ENCODE measurements around the gene DPEP3.
"Not testable (repeated sequence)": the region's sequence is repeated elsewhere in the genome, so short reads cannot be mapped to it uniquely, and the experiment has no call there.

Gene DPEP3, protein sequence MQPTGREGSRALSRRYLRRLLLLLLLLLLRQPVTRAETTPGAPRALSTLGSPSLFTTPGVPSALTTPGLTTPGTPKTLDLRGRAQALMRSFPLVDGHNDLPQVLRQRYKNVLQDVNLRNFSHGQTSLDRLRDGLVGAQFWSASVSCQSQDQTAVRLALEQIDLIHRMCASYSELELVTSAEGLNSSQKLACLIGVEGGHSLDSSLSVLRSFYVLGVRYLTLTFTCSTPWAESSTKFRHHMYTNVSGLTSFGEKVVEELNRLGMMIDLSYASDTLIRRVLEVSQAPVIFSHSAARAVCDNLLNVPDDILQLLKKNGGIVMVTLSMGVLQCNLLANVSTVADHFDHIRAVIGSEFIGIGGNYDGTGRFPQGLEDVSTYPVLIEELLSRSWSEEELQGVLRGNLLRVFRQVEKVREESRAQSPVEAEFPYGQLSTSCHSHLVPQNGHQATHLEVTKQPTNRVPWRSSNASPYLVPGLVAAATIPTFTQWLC

DNA sequence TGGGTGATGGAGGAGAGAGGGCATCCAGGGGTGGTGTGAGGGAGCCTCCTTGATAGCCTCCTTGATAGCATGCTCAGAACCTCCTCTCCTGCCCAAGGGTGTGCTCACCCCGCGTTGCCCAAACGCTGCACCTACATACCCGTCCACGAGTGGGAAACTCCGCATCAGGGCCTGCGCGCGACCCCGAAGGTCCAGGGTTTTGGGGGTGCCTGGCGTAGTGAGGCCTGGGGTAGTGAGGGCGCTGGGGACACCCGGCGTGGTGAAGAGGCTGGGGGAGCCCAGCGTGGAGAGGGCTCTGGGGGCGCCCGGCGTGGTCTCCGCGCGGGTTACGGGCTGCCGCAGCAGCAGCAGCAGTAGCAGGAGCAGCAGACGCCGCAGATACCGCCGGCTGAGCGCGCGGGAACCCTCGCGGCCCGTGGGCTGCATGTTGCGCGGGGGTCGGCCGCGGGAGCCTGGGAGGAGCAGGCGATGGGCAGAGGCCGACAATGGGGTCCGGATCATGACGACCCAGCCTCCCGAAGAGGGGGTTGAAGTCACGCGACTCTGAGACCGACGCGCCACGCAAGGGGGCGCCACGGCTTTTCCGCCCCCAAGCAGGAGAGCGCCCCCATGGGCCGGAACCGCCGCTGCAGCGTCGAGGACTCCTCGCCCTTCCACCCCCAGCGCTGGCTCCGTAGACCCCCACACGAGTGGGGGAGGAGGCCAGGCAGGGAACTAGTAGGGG lies at the start of gene DPEP3:
TSS of gene DPEP3 (minus strand) at position 545 of the 724 bp plus-strand sequence. CDS start at position 426, 119 bp downstream.
- no peak for DNase-seq (ENCODE audit: low read depth in 3 of 3)

DNA sequence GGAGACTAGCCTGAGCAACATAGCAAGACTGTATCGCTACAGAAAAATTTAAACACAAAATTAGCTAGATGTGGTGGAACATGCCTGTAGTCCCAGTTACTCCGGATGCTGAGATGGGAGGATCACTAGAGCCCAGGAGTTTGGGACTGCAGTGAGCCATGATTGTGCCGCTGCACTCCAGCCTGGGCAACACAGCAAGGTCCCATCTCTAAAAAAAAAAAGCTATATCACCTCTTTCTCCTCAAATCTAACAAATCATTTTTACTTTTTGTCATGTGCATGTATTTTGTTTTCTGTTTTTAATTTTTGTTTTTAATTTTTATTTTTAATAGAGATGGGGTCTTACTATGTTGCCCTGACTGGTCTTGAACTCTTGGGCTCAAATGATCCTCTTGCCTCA lies 48.7 kb upstream of the DPEP3 start:
- no peak for DNase-seq (ENCODE audit: low read depth in 3 of 3)

DNA sequence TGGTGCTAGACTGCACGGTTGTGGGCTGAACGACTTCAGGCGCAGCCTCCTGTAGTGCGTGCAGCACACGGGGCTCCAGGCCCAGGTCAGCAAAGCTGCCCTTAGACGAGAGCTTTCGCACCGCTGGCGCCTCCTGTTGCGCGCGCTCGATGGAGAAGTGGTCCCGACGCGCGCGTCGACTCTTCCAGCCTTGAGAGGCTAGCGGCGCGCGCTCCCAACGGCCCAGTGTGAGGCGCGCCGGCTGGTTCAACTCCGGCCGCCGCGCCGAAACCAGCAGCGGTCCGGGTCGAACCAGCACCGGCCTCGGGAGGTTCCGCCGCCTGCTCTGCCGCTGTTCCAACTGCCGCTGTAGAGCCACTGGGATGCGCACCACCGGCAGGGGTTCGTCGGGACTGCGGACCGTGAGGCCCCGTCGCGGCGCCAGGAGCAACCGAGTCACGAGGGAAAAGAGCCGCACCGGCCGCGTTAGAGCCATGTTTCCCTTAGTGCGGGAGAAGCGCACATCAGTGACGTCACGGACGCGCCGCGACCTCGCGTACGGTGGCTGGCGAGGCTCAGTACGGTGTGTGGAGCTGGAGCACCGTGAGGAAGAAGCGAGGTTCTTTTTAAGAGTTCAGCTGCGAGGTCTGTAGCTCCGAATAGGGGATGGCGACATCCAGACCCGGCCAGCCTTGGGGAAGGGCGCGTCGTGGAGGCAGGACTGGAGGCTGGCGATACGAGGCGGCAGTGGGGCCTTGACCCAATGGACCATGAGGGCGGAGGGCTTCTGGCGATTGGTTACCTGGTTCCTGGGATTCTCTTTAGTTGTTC lies 42.6 kb upstream of the DPEP3 start, which contains the start of the genes DDX28 and DUS2:
TSS of gene DDX28 (minus strand) at position 505 of the 810 bp plus-strand sequence. CDS start at position 475, 30 bp downstream.
TSS of gene DUS2 (plus strand) at position 557 of the 810 bp plus-strand sequence. CDS start 14,740 bp downstream, outside the sequence.
- DNase-seq (ENCODE audit: low read depth in 3 of 3) = peak; percentile 88 to 93 (median 89)

DNA sequence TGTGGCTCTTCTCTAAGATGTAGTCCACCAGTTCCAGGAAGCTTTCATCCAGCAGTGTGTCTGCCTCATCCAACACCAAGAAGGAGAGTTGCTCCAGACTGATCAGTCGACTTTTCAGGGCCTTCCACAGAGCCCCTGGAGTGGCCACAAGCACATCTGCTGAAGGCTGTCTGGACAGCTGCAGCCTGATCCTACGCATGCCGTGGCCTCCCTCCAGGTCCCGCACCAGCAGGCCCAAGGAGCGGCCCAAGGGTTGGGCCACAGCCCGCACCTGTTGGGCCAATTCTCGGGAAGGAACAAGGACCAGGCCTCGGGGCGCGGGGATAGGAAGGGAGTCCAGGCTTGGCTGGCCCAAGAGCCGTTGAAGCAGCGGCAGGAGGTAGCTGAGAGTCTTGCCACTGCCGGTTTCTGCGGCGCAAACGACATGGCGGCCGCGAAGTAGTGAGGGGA lies 42.0 kb upstream of the DPEP3 start:
- no peak for DNase-seq (ENCODE audit: low read depth in 3 of 3)

DNA sequence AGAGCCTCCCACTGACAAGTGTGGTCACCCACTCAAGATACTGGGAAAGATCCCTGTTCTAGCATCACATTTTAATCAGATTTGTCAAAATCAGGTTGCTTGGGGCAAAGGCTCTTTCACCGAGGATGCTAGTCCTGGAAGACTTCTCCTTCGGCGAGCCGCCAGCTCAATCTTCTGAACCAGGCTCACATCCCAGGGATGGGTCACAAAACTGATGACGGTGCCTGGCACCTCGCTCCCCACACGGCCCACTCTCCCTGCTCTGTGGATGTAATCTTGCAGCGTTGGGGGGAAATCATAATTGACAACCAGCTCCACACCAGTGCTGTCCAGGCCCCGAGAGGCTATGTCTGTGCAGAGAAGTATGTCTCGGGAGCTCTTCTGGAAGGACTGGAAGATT lies 41.2 kb upstream of the DPEP3 start:
- DNase-seq (ENCODE audit: low read depth in 3 of 3) = no peak

DNA sequence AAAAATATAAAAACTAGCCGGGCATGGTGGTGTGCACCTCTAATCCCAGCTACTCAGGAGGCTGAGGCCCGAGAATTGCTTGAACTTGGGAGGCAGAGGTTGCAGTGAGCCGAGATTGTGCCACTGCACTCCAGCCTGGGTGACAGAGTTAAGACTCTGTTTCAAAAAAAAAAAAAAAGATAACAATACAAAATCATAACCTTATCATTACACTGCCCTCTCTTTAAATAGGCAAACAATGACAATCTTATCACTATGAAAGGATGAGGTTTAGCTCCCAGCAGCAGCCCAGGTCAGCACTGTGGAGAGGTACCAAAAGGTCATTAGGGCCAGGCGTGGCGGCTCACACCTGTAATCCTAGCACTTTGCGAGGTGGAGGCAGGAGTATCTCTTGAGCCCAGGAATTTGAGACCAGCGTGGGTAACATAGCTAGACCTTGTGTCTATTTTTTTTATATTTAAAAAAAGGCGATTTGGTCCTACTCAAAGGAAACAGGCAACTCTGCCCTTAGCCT lies 38.9 kb upstream of the DPEP3 start:
- DNase-seq (ENCODE audit: low read depth in 3 of 3) = no peak

DNA sequence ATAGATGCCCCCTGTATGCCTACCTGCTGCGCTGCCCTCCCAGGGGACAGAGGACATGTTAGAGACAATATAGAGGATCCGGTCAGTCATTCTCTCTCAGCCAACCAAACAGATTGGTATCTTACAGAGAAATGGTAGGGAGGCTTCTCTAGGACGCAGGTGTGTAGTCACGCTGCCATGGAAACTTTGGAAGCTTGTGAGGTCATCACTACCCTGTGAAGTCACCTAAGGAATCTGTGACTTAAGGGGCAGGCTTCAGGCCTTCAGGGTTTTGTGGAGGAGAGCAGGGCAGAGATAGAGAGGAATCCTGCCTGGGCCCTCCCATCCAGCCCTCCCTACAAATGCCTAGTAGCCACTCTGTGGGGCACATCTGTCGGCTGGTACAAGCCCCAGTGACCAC lies 35.4 kb upstream of the DPEP3 start, which contains the start of gene DPEP2NB:
TSS of gene DPEP2NB (minus strand) at position 231 of the 400 bp plus-strand sequence. CDS start at position 90, 141 bp downstream.
- DNase-seq (ENCODE audit: low read depth in 3 of 3) = no peak

DNA sequence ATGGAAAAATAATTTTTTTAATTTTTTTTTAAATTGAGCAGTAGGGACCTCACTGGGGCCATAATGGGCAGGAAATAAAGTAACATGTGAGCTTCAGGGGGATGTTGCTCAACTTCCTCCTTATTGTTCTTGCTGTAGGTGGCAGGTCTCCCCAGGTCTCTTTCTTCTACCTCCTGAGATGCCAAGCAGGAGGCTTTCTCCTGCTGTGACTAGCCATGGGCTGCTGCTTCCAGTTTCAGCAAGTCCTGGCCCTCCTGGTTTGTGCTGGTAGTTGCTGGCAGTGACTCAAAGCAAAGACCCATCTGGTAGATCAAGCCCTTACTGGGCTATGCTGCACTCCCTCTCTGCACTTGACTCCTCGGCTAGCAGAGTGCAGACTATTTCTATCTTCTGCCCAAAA lies 33.1 kb upstream of the DPEP3 start:
- no peak for DNase-seq (ENCODE audit: low read depth in 3 of 3)

DNA sequence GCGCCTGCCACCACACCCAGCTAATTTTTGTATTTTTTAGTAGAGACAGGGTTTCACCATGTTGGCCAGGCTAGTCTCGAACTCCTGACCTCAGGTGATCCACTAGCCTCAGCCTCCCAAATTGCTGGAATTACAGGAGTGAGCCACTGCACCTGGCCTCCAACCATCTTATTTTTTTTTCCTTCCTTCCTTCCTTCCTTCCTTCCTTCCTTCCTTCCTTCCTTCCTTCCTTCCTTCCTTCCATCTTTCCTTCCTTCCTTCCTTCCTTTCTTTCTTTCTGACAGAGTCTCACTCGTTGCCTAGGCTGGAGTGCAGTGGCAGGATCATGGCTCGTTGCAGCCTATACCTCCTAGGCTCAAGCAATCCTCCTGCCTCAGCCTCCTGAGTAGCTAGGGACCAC lies 29.6 kb upstream of the DPEP3 start:
- not testable (repeated sequence) for DNase-seq (ENCODE audit: low read depth in 3 of 3)

DNA sequence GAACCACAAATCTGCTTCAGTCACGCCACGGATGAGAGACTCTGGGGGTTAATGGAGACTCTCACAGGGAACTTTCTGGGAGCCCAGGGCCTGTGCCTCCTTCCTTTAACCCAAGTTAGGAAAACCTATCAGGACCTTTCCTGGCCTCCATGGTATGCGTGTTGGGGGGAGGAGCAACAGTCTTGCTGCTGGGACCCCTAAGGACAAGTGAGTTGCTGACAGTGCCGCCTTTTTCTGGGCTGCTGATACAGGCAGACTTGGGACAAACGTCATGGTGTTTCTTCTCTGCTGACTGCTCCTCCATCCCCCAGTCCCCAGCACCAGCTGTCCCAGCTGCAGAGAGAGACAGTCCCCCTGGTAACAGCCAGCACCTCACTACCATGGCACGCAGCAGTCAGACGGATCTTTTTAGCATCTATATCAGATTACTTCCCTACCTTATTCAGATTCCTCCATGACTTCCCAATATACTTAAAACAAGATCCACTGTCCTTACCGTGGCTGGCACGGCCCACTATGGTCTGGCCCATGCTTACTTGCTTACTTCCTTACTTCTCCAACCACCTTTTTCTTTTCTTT lies 28.9 kb upstream of the DPEP3 start:
- no peak for DNase-seq (ENCODE audit: low read depth in 3 of 3)

DNA sequence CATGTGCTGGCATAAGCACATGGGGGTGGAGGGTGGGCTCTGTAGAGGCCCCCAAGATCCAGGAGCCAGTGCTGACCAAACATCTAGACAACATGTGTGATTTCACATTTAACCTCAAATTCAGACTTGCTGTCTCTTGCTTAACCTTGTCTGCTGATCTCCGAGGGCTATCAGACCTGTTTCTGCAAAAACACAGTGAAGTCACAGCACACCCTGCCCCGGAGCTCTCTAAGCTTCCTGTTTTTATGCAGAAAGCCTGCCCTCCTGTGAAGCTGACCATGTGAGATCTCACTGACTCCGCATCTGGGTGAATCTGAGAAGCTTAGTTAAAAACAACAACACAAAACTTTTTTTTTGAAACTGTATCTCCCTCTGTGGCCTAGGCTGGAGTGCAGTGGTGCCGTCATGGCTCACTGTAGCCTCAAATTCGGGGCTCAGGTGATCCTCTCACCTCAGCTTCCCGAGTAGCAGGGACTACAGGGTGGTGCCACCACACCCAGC lies 25.5 kb upstream of the DPEP3 start:
- no peak for DNase-seq (ENCODE audit: low read depth in 3 of 3)

DNA sequence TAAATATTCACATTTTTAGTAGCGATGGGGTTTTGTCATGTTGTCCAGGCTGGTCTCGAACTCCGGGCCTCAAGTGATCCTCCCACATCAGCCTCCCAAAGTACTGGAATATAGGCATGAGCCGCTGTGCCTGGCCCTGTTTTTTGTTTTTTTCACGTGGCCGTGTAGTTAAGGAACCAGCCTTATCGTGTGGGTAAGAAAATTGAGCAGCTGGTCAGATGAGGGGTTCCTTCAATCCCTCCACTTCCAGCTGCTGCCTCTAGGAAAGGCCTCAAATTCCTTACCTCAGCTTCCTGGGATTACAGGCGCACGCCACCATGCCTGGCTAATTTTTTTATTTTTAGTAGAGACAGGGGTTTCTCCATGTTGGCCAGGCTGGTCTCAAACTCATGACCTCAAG lies 24.9 kb upstream of the DPEP3 start:
- no peak for DNase-seq (ENCODE audit: low read depth in 3 of 3)

DNA sequence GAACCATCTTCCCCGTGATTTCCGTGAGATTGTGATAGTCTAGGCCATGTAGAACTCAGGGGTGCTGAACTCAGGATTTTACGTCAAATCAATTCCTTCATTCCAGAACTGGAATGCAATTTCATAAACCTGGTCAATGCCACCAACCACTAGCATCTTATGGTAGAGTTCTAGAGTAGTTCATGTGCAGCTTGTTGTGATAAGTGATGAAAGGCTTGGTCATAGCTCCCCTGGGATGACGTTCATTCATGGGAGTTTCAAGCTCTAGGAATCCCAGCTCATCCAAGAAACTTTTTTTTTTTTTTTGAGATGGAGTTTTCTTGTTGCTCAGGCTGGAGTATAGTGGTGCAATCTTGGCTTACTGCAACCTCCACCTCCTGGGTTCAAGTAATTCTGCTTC lies 22.7 kb upstream of the DPEP3 start:
- DNase-seq (ENCODE audit: low read depth in 3 of 3) = no peak

DNA sequence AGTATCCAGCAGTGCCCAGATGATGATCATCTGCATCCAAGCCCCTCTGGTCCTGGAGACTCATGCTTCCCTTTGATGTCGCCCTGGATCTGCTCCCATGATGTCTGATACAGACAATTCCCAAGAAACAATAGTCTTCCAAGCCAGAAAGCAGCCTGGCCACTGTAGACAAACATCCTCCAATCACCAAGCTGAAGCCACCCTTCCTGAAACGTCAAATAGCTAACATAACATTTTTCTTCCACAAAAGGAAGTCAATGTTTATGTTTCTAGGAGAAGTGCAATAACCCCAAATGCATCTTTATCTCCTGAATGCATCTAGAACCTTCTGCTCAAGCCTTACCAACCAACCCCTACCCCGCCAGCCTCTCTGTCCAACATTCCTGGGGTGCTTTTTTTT lies 20.2 kb upstream of the DPEP3 start:
- DNase-seq (ENCODE audit: low read depth in 3 of 3) = no peak

DNA sequence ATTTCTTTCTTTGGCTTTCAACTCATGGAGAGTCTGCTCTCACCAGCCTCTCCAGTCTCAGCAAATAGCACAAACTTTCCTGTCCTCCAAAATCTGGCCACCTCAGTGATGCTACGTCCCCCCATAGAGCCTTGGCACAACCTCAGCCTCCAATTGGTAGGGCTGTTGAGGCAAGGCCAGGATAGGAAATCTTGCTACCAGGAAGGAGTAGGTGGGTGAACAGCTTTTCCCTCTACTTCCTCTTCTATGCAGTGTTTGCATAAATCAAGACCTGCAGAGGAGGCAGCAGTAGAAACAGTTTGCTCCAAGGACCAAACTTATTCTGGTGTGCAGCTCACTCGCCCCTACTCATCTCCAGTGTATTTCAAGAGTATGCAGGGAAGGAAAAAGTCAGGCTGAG lies 19.7 kb upstream of the DPEP3 start:
- DNase-seq (ENCODE audit: low read depth in 3 of 3) = no peak

DNA sequence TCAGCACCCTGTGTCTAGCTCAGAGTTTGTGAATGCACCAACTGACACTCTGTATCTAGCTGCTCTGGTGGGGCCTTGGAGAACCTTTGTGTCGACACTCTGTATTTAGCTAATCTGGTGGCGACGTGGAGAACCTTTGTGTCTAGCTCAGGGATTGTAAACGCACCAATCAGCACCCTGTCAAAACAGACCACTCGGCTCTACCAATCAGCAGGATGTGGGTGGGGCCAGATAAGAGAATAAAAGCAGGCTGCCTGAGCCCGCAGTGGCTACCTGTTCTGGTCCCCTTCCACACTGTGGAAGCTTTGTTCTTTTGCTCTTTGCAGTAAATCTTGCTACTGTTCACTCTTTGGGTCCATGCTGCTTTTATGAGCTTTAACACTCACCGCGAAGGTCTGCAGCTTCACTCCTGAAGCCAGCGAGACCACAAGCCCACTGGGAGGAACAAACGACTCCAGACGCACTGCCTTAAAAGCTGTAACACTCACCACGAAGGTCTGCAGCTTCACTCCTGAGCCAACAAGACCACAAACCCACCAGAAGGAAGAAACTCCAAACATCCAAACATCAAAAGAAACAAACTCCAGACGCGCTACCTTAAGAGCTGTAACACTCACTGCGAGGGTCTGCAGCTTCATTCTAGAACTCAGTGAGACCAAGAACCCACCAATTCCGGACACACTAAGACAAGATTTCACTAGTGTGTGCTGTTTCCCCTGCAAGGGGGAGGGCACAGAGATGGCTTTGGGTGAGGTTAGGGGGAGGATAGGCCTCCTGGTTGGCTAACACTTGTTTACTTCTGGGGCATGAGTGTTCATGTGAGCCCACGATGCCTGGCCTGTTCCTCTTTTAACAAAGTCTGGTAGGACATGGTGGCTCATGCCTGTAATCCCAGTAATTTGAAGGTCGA lies 18.7 kb upstream of the DPEP3 start, which contains the start of gene DPEP2:
TSS of gene DPEP2 (minus strand) at position 706 of the 910 bp plus-strand sequence. CDS start 6,272 bp downstream, outside the sequence.
- DNase-seq (ENCODE audit: low read depth in 3 of 3) = peak in 1 of 3 donors; percentile 36

DNA sequence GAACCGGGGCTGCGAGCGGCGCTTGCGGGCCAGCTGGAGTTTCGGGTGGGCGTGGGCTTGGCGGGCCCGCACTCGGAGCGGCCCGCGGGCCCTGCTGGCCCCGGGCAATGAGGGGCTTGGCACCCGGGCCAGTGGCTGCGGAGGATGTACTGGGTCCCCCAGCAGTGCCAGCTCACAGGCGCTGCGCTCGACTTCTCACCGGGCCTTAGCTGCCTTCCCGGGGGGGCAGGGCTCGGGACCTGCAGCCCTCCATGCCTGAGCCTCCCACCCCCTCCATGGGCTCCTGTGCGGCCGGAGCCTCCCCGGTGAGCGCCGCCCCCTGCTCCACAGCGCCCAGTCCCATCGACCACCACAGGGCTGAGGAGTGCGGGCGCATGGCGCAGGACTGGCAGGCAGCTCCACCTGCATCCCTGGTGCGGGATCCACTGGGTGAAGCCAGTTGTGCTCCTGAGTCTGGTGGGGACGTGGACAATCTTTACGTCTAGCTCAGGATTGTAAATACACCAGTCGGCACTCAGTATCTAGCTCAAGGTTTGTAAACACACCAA lies 18.0 kb upstream of the DPEP3 start:
- not testable (repeated sequence) for DNase-seq (ENCODE audit: low read depth in 3 of 3)

DNA sequence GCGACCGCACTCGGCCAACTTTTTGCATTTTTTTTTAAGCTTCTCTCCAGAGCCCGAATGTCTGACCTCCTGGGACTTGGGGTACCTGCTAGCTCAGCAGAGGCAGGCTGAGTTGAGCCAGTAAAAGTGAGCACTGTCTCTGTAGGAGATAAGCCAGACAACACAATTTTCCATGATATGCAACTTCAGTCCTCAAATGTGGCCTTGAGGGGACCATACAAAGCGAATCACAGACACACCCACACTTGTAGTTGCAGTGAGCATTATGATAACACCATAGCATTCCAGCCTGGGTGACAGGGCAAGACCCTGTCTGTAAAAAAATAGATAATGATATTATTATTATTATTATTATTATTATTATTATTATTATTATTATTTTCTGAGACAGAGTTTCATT lies 16.4 kb upstream of the DPEP3 start:
- no peak for DNase-seq (ENCODE audit: low read depth in 3 of 3)

DNA sequence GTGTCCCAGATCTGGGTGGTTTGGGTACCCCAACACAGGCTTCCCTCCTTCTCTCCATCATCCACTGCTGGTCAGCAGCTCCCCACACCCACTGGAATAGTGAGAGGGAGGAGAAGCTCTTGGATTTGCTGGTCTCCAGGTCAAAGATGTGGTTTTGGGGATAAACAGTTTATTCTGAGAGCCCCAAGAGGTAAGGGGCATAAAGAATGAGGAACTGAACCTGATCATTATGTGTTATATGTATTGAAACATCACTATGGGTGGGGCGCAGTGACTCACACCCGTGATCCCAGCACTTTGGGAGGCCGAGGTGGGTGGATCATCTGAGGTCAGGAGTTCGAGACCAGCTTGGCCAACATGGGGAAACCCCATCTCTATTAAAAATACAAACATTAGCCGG lies 15.1 kb upstream of the DPEP3 start:
- no peak for DNase-seq (ENCODE audit: low read depth in 3 of 3)

Measured in stimulated activated CD4-positive, alpha-beta T cell treated with anti-CD3 and anti-CD28 coated beads, TNF-alpha, amount 100 ng/mL, for 48 hours (primary cell).